GM12891 (cell line): ENCODE results near the gene ANAPC15.

Experiments
- PAX5 ChIP-seq: IDR thresholded peaks from 2 replicates; pipeline ENCODE4 v1.6.1; 2011; ENCODE audit warnings: low read length, moderate library complexity, mild to moderate bottlenecking; ENCODE audit not compliant: insufficient read depth, severe bottlenecking
- POLR2A ChIP-seq: IDR thresholded peaks from 2 replicates; pipeline ENCODE4 v1.6.1; 2011; ENCODE audit warnings: low read depth, low read length, control low read depth
- POLR2AphosphoS5 ChIP-seq: IDR thresholded peaks from 2 replicates; pipeline ENCODE4 v1.6.1; 2011; ENCODE audit warnings: low read depth, low read length, control low read depth
- TAF1 ChIP-seq: IDR thresholded peaks from 2 replicates; pipeline ENCODE4 v1.6.1; 2011; ENCODE audit warnings: low read depth, low read length, control low read depth

GRCh38 chr11:72081184-72081644, 31.3 kb downstream of the ANAPC15 start:
- TF ChIP-seq POLR2AphosphoS5 (no peak), POLR2A (no peak), TAF1 (no peak), PAX5 (no peak)
